Colonic mucosa (tissue), 4 donors: Measurements from ENCODE around the gene MORN1. TPM values are rescaled to one million over a fixed set of nuclear protein-coding genes. Genes with fewer than 3 reads are reported as not detected.
A peak's percentile ranks its signal among the peaks of the same experiment; 100 is the strongest.

Source experiments
- DNase-seq: peaks from one replicate; pipeline ENCODE4 v3.0.0-alpha.2; 2020
- H3K27ac ChIP-seq: fragments of 200-600 bp; one replicate; pipeline ENCODE4 v1.8.0; 2021
- H3K27me3 ChIP-seq: fragments of 200-600 bp; one replicate; pipeline ENCODE4 v1.8.0; 2021
- H3K36me3 ChIP-seq: fragments of 200-600 bp; one replicate; pipeline ENCODE4 v1.8.0; 2021
- H3K4me1 ChIP-seq: fragments of 200-600 bp; one replicate; pipeline ENCODE4 v1.8.0; 2021; ENCODE audit warnings: mild to moderate bottlenecking
- H3K4me3 ChIP-seq: fragments of 200-600 bp; one replicate; pipeline ENCODE4 v1.8.0; 2021
- H3K9ac ChIP-seq, 2 donors: one replicate each; pipeline ENCODE4 v1.7.0; 2013; ENCODE audit warnings: control low read depth in 2 of 2, low read depth in 2 of 2, low read length in 2 of 2
- H3K9me3 ChIP-seq: fragments of 200-600 bp; one replicate; pipeline ENCODE4 v1.8.0; 2021
- CTCF ChIP-seq: fragments of 200-600 bp; IDR thresholded peaks from one replicate; pipeline ENCODE4 v1.8.0; 2022; ENCODE audit warnings: antibody characterized with exemption, mild to moderate bottlenecking
- intact Hi-C: fragments of 100-400 bp; cut with DNase I; formaldehyde crosslinking; loops from one replicate; pipeline ENCODE4 v1.14.1; 2022
- total RNA-seq, 2 donors: library from RNA; stranded (reverse); fragmentation: NEBNext Ultra II Directional in 1 of 2; extraction: Animal tissue kit (Norgen Biotek cat#: 25700) in 1 of 2; gene quantifications; one replicate each; pipeline ENCODE4 v1.2.1, GENCODE V29; 2021
- donor health status: healthy.
- donor health status: DM: no; HTN: no; CAD: no.
- donor health status: DM: no; HTN: no; CAD: no.

MORN1 gene
- total RNA-seq, 2 donors from 2014 or later = 11.3 to 18.9 TPM

GRCh38 chr1:2310332-2311183 is 80.8 kb downstream of the MORN1 start:
- H3K36me3 ChIP-seq = peaks cover 5% of the 10 kb centered on the region
- no peaks in the 10 kb centered on the region for H3K9me3 ChIP-seq
- no peak overlapping the region for H3K27ac ChIP-seq
- H3K4me3 ChIP-seq = no peak overlapping the region
- TF ChIP-seq CTCF = no peak
- no peak for DNase-seq
- peak overlapping the region in 1 of 2 donors; percentile 43 for H3K9ac ChIP-seq
- peaks cover 7% of the 10 kb centered on the region for H3K4me1 ChIP-seq
- intact Hi-C loops = no loop called here
- peaks cover 4% of the 10 kb centered on the region for H3K27me3 ChIP-seq

DNA sequence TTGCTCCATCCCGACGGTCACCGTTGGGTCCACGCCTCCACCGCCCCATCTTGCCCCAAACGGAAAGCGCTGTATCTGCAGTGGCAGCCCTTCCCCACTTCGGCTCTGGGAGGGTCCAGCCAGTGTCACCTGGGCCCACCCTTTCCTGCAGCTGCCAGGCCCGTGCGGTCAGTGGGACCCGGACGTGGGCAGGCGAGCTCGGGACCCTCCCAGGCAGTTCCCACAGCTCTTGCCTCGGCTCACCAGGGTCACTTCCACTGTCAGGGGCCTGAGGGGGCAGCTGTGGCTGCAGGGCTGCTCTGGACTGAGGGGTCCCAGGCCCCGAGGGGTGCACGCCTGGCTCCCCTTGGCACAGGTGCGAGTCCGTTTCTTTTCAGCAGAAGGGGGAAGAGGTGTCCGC is 82.5 kb downstream of the MORN1 start:
- no peak for TF ChIP-seq CTCF
- H3K9ac ChIP-seq = no peak overlapping the region
- intact Hi-C loops = no loop called here
- no peaks in the 10 kb centered on the region for H3K27me3 ChIP-seq
- H3K36me3 ChIP-seq = peaks cover 5% of the 10 kb centered on the region
- no peak overlapping the region for H3K27ac ChIP-seq
- no peaks in the 10 kb centered on the region for H3K9me3 ChIP-seq
- DNase-seq = no peak
- H3K4me3 ChIP-seq = no peak overlapping the region
- peaks cover 7% of the 10 kb centered on the region for H3K4me1 ChIP-seq

DNA sequence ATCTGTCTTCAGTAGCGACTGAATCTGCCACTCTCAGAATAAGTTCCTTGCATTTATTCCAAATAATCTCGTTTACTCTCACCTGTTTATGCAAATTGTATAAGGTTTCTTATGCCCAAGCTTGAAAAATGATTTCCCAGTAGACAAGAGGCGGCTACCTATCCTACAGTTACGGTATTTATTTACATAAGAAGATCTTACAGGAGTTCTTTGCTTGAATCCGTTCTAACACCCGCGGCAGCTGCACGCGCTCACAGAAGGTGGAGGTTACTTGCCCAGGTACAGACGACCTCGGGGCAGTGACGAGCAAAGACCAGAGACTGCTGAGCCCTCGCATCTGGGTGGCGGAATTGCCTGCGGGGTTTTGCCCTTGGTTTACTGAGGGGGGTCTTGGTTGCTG is 83.4 kb downstream of the MORN1 start:
- no peak for TF ChIP-seq CTCF
- Histone ChIP-seq H3K4me3 (no peak overlapping the region), H3K27me3 (no peaks in the 10 kb centered on the region), H3K9me3 (no peaks in the 10 kb centered on the region), H3K9ac (no peak overlapping the region), H3K4me1 (peaks cover 7% of the 10 kb centered on the region), H3K27ac (no peak overlapping the region), H3K36me3 (peaks cover 5% of the 10 kb centered on the region)
- intact Hi-C loops = no loop called here
- no peak for DNase-seq

- H3K4me3 ChIP-seq = no peak overlapping the region
- intact Hi-C loops = no loop called here
- H3K27me3 ChIP-seq = no peaks in the 10 kb centered on the region
- peaks cover 5% of the 10 kb centered on the region for H3K36me3 ChIP-seq
- peaks cover 7% of the 10 kb centered on the region for H3K4me1 ChIP-seq
- no peaks in the 10 kb centered on the region for H3K9me3 ChIP-seq
- no peak for DNase-seq
- H3K27ac ChIP-seq = no peak overlapping the region
- no peak overlapping the region for H3K9ac ChIP-seq
- TF ChIP-seq CTCF = no peak
Measured at GRCh38 chr1:2307064-2307605, 84.2 kb downstream of the MORN1 start.

DNA sequence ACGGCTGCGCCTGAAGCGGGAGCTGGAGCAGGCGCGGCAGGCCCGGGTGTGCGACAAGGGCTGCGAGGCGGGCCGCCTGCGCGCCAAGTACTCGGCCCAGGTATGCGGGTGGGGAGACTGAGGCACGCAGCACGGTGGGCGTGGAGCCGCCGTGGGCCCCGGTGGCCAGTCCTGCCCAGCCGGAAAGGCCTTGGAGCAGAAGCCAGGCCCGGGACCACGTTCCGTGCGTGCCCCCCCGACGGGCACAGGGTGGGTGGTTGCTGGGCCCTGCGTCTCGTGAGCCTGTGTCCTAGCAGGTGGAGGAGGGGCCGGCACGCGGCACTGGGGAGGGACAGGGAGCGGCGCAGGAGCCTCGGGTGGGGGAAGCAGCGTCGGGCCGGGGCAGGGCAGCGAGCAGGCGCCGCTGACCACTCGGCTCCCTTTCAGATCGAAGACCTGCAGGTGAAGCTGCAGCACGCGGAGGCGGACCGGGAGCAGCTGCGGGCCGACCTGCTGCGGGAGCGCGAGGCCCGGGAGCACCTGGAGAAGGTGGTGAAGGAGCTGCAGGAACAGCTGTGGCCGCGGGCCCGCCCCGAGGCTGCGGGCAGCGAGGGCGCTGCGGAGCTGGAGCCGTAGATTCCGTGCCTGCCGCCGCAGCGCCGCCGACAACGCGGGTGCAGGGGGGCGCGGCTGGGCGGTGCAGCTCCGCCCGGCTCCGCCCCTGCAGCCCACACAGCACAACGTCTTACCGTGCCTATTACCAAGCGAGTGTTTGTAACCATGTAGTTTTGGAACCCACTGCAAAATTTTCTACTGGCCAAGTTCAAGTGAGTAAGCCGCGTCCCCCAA is 85.0 kb downstream of the MORN1 start:
- Histone ChIP-seq H3K9me3 (no peaks in the 10 kb centered on the region), H3K27me3 (no peaks in the 10 kb centered on the region), H3K27ac (no peak overlapping the region), H3K4me3 (no peak overlapping the region), H3K9ac (peak overlapping the region in 1 of 2 donors; percentile 18), H3K36me3 (peaks cover 5% of the 10 kb centered on the region), H3K4me1 (peaks cover 3% of the 10 kb centered on the region)
- intact Hi-C loops = no loop called here
- no peak for TF ChIP-seq CTCF
- no peak for DNase-seq
